ENCODE results near the gene ZNF775. TPM values are rescaled to one million over a fixed set of nuclear protein-coding genes. Genes with fewer than 3 reads are reported as not detected.

ZNF775 gene
- total and polyA plus RNA-seq, 2 of the 13 experiments (the other 11 are each of a cell fraction or from before 2014, with no cell fraction given) = 3.1 to 3.2 TPM

- TF ChIP-seq IRF9 (CRISPR knock-in tag; IDR thresholded peaks at IDR 0.05; ENCODE audit: borderline replicate concordance) (no peak), NR2F6 (IDR thresholded peaks at IDR 0.05) (peak; percentile 61), NR2F6 (CRISPR knock-in tag; IDR thresholded peaks at IDR 0.05) (peak; percentile 73), SP1 (IDR thresholded peaks at IDR 0.05) (no peak), SP1 (CRISPR knock-in tag; IDR thresholded peaks at IDR 0.05) (no peak), ZNF142 (CRISPR knock-in tag; IDR thresholded peaks at IDR 0.05) (0 out of 2 replicates have a peak, but pooled peaks have one; percentile 13), TCF7L2 (IDR thresholded peaks at IDR 0.05; ENCODE audit: low read depth, low read length) (no peak), ZFY (CRISPR knock-in tag; IDR thresholded peaks at IDR 0.05) (no peak), RARA (CRISPR knock-in tag; IDR thresholded peaks at IDR 0.05) (peak; percentile 28; the same call in 1 of the 2 replicates), ZNF121 (CRISPR knock-in tag; IDR thresholded peaks at IDR 0.05) (no peak), ELF3 (CRISPR knock-in tag; IDR thresholded peaks at IDR 0.05) (0 out of 2 replicates have a peak, but pooled peaks have one; percentile 11), ISL2 (CRISPR knock-in tag; IDR thresholded peaks at IDR 0.05) (no peak), YEATS4 (CRISPR knock-in tag; IDR thresholded peaks at IDR 0.05; ENCODE audit: borderline replicate concordance) (0 out of 2 replicates have a peak, but pooled peaks have one; percentile 35), NR2F1 (CRISPR knock-in tag; IDR thresholded peaks at IDR 0.05) (peak in 1 of 2 experiments; percentile 58; a peak in 1 of 4 replicates), CBX1 (IDR thresholded peaks at IDR 0.05; ENCODE audit: low read depth) (no peak), STAG1 (CRISPR knock-in tag; IDR thresholded peaks at IDR 0.05) (0 out of 2 replicates have a peak, but pooled peaks have one; percentile 10), HNF4G (IDR thresholded peaks at IDR 0.05; ENCODE audit: borderline replicate concordance, low read depth, low read length) (peak; percentile 60; the same call in 1 of the 2 replicates), HNF4G (CRISPR knock-in tag; IDR thresholded peaks at IDR 0.05; ENCODE audit: borderline replicate concordance, low read depth) (no peak)
These were observed 2.6 kb upstream of the ZNF775 start (continued) for GRCh38 chr7:150376560-150376959.
